Ovary (tissue), 9 donors: Measurements from ENCODE around the gene SELENOT. TPM values are rescaled to one million over a fixed set of nuclear protein-coding genes. Genes with fewer than 3 reads are reported as not detected.

Source experiments
- DNase-seq, 5 donors: peaks; one replicate each; pipeline ENCODE4 v3.0.0-alpha.2; 2019 to 2020
- H3K27ac ChIP-seq, 2 donors: fragments of 200-600 bp; one replicate each; pipeline versions ENCODE4 v1.5.1 to v1.8.0; 2019 to 2022
- H3K27me3 ChIP-seq: fragments of 200-600 bp; one replicate; pipeline ENCODE4 v1.8.0; 2022
- H3K36me3 ChIP-seq: fragments of 200-600 bp; sonication (generic); one replicate; pipeline ENCODE4 v1.5.1; 2019
- H3K4me1 ChIP-seq: one replicate; pipeline ENCODE4 v1.8.1; 2013; ENCODE audit warnings: mild to moderate bottlenecking, moderate library complexity; ENCODE audit not compliant: insufficient read depth
- H3K4me3 ChIP-seq: fragments of 200-600 bp; sonication (generic); one replicate; pipeline ENCODE4 v1.5.1; 2017
- H3K9me3 ChIP-seq, 2 donors: fragments of 200-600 bp in 1 of 2; sonication (generic) in 1 of 2; one replicate each; pipeline versions ENCODE4 v1.5.1 to v1.8.1; 2013 to 2019; ENCODE audit warnings: mild to moderate bottlenecking in 1 of 2, moderate library complexity in 1 of 2
- EP300 ChIP-seq: sonication (generic); formaldehyde crosslinking; IDR thresholded peaks from one replicate; pipeline ENCODE4 v1.6.1; 2017; ENCODE audit warnings: antibody characterized with exemption
- POLR2A ChIP-seq: fragments of 450-650 bp; IDR thresholded peaks from one replicate; pipeline ENCODE4 v1.6.1; 2017; ENCODE audit warnings: antibody characterized with exemption, mild to moderate bottlenecking, moderate library complexity
- WGBS, 3 donors: extraction: QIAGEN DNeasy Blood & Tissue Kit in 1 of 3; methylation state at CpG; one replicate each; pipeline versions ENCODE4 v1.1.5 to v1.1.7; 2013 to 2017; 5-methylcytosine and 5-hydroxymethylcytosine counted together
- intact Hi-C, 4 donors: fragments of 100-400 bp; cut with DNase I; formaldehyde crosslinking; loops; one replicate each; pipeline versions ENCODE4 v1.11.0 to v1.15.1; 2022 to 2023
- polyA plus RNA-seq, 2 donors: library from polyadenylated mRNA; stranded (reverse); fragments of 200-250 nt in 1 of 2; fragments of 350-450 nt in 1 of 2; fragmentation: Illumina TruSeq in 1 of 2; extraction: RNeasy Lipid Tissue Mini Kit (QIAGEN cat#74804) in 1 of 2; gene quantifications; one replicate each; pipeline ENCODE4 v1.2.3, GENCODE V29; 2013 to 2014
- total RNA-seq, 7 donors: library from RNA; depleted of rRNA in 2 of 7; stranded (reverse); fragments of >200 nt in 2 of 7; fragmentation: NEBNext Ultra II Directional in 3 of 7; extraction: Animal tissue kit (Norgen Biotek cat#: 25700) in 3 of 7; gene quantifications; one replicate each; pipeline versions ENCODE4 v1.1.0 to v1.2.4, GENCODE V29; 2016 to 2023
- TF ChIP-seq, protein P1 (sequence below), 3 donors: fragments of 450-650 bp in 2 of 3; fragments of 200-600 bp in 1 of 3; IDR thresholded peaks; one replicate each; pipeline versions ENCODE4 v1.5.1 to v1.8.0; 2016 to 2022; ENCODE audit warnings: antibody characterized with exemption in 3 of 3, mild to moderate bottlenecking in 1 of 3
- donor health status: DM: no; HTN: no; CAD: no; lungs with moderate emphysema.
- donor health status: DM: no; HTN: no; CAD: no.
- donor health status: Bipolar disorder and iron deficiency.
- donor health status: DM: yes; HTN: yes; CAD: no.
- donor health status: DM: no; HTN: no; CAD: no.
- donor health status: DM: yes; HTN: yes; CAD: no.

SELENOT gene
- total and polyA plus RNA-seq, 9 donors, result 43.4 to 98.1 (median 69.1) TPM

DNA sequence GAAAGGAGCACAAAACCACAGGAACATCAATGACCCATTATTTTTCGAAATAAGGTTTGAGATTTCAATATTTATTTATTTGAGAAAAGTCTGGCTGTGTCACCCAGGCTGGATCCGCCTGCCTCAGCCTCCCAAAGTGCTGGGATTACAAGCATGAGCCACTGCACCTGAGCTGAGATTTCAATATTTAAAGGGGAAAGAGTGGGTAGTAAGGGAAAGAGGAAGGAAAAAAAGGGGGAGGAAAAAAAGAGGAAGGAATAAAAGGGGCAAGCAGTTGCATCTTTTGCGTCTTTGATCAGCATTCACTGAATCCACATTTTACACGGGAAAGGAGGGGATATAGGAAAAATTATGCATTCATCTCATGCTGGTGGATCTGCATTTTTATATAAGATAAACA, 53.2 kb downstream of the SELENOT start:
- no peak for DNase-seq
- TF ChIP-seq, protein P1, sequence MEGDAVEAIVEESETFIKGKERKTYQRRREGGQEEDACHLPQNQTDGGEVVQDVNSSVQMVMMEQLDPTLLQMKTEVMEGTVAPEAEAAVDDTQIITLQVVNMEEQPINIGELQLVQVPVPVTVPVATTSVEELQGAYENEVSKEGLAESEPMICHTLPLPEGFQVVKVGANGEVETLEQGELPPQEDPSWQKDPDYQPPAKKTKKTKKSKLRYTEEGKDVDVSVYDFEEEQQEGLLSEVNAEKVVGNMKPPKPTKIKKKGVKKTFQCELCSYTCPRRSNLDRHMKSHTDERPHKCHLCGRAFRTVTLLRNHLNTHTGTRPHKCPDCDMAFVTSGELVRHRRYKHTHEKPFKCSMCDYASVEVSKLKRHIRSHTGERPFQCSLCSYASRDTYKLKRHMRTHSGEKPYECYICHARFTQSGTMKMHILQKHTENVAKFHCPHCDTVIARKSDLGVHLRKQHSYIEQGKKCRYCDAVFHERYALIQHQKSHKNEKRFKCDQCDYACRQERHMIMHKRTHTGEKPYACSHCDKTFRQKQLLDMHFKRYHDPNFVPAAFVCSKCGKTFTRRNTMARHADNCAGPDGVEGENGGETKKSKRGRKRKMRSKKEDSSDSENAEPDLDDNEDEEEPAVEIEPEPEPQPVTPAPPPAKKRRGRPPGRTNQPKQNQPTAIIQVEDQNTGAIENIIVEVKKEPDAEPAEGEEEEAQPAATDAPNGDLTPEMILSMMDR (IDR thresholded peaks at IDR 0.05), result no peak
- TF ChIP-seq EP300, result no peak
- TF ChIP-seq POLR2A, result no peak
- Histone ChIP-seq H3K36me3 (no peaks in the 10 kb centered on the region), H3K9me3 (no peaks in the 10 kb centered on the region), H3K27me3 (no peaks in the 10 kb centered on the region), H3K4me1 (no peaks in the 10 kb centered on the region), H3K27ac (no peak overlapping the region), H3K4me3 (no peak overlapping the region)
- 81 to 83% (median 81%) methylated on average over 4 of the region's 4 CpGs for WGBS, 3 donors
- intact Hi-C loops, result no loop called here

DNA sequence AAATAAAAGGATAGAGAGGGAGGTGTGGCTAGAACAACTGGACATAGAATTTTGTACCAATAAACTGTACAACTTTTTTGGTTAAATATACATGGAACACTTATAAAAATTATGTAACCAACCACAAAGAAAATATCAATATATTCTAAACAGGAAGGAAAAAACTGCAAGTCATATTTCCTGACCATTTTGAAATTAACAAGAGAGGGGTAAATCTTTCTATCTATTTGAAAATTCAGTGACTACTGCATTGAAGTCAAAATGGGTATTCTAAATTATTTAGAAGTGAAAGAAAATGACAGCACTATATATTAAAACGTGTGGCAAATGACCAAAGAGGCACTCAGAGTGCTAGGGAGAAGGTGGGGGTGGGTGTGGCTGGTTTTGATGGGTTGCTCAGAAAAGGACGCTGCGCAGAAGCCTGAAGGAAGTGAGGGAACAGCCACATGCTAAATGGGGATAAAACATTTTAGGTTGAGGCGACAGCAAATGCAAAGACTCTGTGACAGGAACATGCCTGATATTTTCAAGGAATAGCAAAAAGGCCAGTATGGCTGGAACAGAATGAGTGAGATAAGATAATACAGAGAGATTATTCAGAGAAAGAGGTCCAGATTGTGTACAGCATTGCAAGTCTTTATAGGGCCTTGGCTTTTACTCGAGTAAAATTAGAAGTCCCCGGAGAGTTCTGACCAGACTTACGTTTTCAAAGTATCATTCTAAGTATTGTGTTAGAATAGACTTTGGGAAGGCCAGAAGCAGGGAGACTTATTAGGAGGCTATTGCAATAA, 59.5 kb downstream of the SELENOT start:
- no peaks in the 10 kb centered on the region for H3K36me3 ChIP-seq
- H3K27ac ChIP-seq, result no peak overlapping the region
- no peak overlapping the region for H3K4me3 ChIP-seq
- H3K9me3 ChIP-seq, result no peaks in the 10 kb centered on the region
- TF ChIP-seq EP300, result no peak
- TF ChIP-seq, protein P1 (IDR thresholded peaks at IDR 0.05), result no peak
- no peak for TF ChIP-seq POLR2A
- no peaks in the 10 kb centered on the region for H3K27me3 ChIP-seq
- DNase-seq, result no peak
- WGBS, 3 donors, result 80% methylated on average over 7 of the region's 7 CpGs
- no peaks in the 10 kb centered on the region for H3K4me1 ChIP-seq
- intact Hi-C loops, result no loop called here

DNA sequence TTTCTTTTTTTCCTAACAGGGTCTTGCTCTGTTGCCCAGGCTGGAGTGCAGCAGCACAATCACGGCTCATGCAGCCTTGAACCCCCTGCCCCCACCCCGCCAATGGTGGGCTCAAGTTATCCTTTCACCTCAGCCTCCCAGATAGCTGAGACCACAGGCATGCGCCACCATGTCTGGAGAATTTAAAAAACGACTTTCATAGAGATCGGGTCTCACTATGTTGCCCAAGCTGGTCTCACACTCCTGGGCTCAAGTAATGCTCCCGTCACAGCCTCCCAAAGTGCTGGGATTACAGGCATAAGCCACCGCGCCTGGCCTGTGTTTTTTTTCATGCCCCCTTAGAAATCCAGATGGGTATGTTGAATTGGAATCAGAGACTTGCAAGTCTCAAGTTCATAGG, 60.3 kb downstream of the SELENOT start:
- intact Hi-C loops, result no loop called here
- Histone ChIP-seq H3K4me1 (no peaks in the 10 kb centered on the region), H3K9me3 (no peaks in the 10 kb centered on the region), H3K27ac (no peak overlapping the region), H3K36me3 (no peaks in the 10 kb centered on the region), H3K27me3 (no peaks in the 10 kb centered on the region), H3K4me3 (no peak overlapping the region)
- 79 to 89% (median 81%) methylated on average over 8 of the region's 8 CpGs for WGBS, 3 donors
- DNase-seq, result no peak
- TF ChIP-seq, protein P1 (IDR thresholded peaks at IDR 0.05), result no peak
- TF ChIP-seq POLR2A (no peak), EP300 (no peak)

DNA sequence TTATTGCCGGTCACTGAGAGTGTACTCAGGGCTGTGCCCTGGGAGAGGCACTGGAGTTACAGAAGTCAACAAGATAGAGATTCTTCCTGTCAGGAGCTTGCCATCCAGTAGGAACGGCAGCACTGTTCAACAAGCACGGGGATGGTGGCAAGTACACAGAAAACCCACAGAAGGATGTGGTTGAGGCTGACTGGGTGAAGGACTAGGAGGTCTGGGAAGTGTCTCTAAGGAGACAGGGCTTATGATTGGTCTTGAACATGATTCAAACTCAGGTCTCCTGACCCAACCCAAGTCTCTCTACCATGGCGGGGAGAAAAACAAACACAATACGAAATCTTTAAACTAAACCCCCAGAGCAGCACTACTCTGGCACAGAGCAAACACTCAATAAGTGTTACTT, 63.0 kb downstream of the SELENOT start:
- Histone ChIP-seq H3K4me1 (no peaks in the 10 kb centered on the region), H3K4me3 (no peak overlapping the region), H3K27ac (no peak overlapping the region), H3K9me3 (no peaks in the 10 kb centered on the region), H3K27me3 (no peaks in the 10 kb centered on the region), H3K36me3 (no peaks in the 10 kb centered on the region)
- 89 to 92% (median 89%) methylated on average over 5 of the region's 5 CpGs for WGBS, 3 donors
- DNase-seq, result no peak
- intact Hi-C loops, result no loop called here
- TF ChIP-seq, protein P1 (IDR thresholded peaks at IDR 0.05), result no peak
- no peak for TF ChIP-seq EP300
- TF ChIP-seq POLR2A, result no peak
